Measurements from ENCODE around the gene PLXDC1.

- TF ChIP-seq SUZ12 (IDR thresholded peaks at IDR 0.05; ENCODE audit: extremely low read depth, insufficient read depth, insufficient read length) (no peak), YY1 (IDR thresholded peaks at IDR 0.05; ENCODE audit: insufficient read depth, insufficient read length) (no peak), ZNF274 (IDR thresholded peaks at IDR 0.05; ENCODE audit: low read depth, low read length) (no peak)
Observed at GRCh38 chr17:39022924-39023323, 128.5 kb downstream of the PLXDC1 start.

Data from NT2/D1 (cell line).